Eye (tissue), 1 donor: ENCODE measurements around the gene PAIP2B.
"Not testable (repeated sequence)": the region's sequence is repeated elsewhere in the genome, so short reads cannot be mapped to it uniquely, and the experiment has no call there.

Experiments
- DNase-seq: peaks from one replicate; pipeline ENCODE4 v3.0.0-alpha.2; 2015

Gene PAIP2B, protein sequence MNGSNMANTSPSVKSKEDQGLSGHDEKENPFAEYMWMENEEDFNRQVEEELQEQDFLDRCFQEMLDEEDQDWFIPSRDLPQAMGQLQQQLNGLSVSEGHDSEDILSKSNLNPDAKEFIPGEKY

DNA sequence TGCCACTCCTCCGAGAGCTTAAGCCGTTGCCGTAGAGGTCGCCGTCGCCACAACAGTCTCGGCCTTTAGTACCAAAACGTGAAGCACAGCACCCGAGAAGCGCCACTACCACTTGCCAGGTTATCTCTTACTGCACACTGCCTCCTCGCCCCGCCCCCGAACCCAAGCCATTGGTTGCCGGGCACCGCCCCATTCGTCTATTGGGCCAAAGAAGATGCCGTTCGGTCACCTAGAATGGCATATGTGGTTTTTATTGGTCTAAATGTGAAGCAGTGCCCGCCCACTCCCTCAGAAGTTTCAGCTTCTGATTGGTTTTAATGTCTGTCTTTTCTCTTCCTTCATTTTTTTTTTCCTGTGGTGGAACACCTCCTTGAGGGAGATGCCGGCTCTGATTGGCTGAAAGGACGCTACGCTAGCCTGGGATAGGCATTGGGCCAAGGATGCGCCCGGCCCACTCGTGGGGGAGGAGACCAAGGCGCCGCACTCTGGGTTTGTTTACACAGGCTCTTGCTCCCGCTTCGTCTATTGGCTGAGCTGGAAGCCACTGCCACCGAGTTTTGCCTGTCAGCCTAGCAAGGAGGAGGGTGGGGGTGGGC lies at the start of gene PAIP2B:
Gene PAIP2B (minus strand): TSS at position 139 of the 596 bp plus-strand sequence. CDS start 24,514 bp downstream, outside the sequence.
- DNase-seq = peak; percentile 100

GRCh38 chr2:71275939-71276310 lies 49.0 kb upstream of the PAIP2B start:
- no peak for DNase-seq

DNA sequence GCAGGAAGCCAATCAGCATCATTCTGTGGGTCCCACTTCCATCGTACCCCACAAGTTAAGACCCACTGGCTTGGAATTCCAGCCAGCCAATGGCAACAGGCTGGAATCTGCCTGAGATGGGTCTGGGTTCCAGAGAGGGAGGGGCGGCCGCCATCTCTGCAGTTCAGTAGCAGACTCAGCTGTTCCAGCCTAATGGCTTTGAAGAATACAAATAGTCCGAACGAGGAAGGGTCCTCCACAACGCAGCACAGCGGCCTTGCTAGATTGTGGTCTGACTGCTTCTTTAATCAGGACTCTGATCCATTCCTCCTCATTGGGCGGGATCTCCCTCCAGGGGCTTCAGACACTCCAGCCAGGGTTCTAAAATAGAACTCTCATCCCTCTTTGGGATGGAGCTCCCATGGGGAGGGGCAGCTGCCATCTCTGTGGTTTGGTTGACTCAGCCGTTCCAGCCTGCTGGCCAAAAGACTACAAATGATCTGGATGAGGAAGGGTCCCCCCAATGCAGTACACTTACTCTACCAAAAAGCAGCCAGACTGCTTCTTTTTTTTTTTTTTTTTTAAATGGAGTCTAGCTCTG lies 42.7 kb upstream of the PAIP2B start:
- DNase-seq = no peak

DNA sequence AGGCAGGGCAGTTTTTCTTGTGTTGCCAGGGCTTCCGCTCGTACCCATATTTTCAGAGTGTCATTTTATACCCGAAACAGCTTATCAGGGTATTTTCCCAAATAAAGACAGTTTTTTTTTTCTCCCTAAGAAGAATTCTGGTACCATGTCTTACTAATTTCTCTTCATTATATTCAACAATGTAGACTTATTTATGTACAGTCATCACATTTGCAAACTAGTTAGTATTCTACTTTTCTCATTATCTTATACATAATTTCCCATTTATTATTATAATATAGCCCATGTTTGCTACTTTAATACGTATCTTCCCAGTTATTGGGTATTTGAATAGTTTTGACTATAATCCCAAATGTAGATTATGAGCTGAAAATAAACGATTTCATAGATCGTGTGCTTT lies 36.5 kb upstream of the PAIP2B start:
- no peak for DNase-seq

DNA sequence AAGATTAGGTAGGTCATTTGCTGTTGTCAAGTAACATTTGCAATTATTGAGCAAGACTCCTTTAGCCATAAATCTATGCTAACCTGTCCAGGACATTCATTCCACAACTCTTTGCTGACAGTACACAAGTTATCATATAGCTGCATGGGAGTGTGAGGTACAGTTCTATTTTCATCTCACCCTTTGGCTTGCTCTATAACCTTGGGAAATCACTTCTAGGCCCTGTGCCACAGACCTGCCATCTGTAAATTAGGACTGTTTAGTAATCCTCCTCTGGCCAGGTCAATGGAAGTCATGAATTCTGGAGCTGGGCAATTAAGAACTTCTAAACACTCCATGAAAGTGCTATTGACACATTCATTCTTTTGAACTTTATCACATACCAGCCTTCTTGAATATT lies 34.6 kb upstream of the PAIP2B start:
- no peak for DNase-seq

GRCh38 chr2:71256421-71256820 lies 29.5 kb upstream of the PAIP2B start:
- no peak for DNase-seq

- no peak for DNase-seq
Observed at GRCh38 chr2:71254776-71255175, 27.9 kb upstream of the PAIP2B start.

DNA sequence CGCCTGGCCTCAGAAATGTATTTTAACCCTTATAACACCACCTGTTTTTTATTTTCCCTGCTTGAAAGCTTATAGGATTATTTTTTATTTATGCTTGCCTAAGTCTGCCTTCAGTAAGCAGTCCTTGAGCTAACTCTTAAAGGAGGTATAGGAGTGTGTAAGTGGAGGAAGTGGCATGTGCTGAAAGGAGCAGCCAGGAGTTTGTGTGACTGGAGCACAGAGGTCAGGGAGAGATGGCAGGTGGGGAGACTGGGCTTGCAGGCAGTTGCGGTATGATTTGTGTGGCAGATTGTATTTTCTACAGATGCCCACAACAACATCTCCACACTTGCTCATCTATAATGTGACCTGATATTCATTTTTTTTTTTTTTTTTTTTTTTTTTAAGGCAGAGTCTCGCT lies 27.2 kb upstream of the PAIP2B start:
- DNase-seq = no peak

DNA sequence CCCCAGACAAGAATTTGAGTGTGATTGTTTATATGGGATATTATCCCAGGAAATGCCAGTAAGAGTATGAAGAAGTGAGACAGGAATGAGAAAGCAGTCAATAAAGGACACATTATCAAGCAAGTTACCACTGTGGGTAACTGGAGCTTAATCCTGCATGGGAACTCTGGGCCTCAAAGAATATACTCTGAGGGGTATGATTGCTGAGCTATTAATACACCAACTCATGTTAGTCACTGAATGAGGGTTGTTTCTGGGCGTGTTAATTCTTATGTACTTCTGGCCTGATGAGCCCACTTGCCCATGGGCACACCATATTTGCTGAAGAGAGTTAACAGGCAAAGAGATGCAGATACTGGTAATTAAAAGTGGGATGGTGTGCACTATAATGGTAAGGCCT lies 26.6 kb upstream of the PAIP2B start:
- DNase-seq = no peak

GRCh38 chr2:71252862-71253261 lies 26.0 kb upstream of the PAIP2B start:
- DNase-seq = no peak

- DNase-seq = no peak
Observed at GRCh38 chr2:71250935-71251334, 24.0 kb upstream of the PAIP2B start.

DNA sequence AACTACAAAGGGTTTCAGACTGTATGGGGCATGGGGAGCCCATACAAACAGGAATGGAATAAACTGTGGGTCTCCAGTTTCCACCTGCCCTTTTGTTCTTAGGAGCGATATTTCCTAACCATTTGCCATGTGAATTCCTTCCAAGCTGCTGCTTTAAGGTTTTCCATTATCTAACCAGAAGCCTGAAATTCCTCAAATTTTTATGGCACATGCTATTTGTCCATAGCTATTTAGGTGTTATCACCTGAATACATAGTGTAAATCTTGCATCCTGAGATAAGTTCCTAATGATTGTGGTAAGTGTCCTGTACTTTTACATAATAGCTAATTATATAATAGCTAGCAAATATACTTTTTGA lies 17.4 kb upstream of the PAIP2B start:
- no peak for DNase-seq

- no peak for DNase-seq
Observed at GRCh38 chr2:71243634-71244301, 16.9 kb upstream of the PAIP2B start.

DNA sequence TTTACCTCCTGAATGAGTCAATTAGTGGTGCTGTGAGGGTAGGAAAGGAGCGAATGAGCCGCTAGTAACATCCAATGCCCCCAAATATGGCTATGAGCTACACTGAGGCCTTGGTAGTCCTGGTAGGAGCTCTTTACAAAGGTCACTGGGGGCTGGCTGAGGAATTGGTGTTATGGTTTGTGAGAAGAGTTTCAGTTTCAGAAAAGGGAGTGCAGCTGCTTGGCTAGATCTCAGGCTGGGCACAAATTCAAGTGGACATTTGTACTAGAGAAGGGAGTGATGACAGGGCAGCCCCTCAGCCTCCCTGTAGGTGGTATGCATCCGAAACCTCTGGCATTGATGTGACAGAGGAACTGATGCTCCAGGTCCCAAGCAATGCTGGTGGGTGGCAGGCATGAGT lies 13.9 kb upstream of the PAIP2B start:
- DNase-seq = no peak

GRCh38 chr2:71238089-71238488 lies 11.2 kb upstream of the PAIP2B start:
- no peak for DNase-seq

DNA sequence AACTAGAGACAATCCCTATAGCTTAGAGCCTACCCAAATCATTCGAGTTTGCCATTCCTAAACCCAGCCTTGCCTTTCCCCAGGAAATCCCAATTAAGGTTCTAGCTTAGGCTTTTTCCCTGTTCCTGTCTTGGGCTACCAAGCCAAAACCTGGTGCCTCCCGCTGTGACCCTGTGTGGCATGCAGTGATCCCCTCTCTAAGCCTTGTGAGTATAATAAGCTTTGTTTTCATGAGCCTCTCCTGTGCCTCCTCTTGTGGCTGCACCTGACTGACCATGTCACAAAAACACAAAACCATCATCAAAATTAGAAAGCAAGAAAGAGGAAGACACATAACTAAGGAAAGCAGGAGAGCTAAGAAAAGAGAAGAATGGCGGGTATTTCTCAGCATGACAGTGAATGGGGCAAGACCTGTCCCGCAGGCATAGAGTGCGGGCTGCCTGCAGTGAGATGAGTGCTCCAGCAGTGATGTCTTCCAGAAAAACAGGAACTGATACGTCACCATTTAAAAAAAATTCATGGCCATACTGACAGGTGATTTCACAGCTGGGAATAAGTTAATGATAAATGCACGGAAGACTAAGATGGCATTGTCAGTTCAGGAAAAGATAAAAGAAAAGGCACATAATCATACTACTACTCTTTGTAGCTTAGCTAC lies 9.2 kb upstream of the PAIP2B start:
- DNase-seq = no peak

- not testable (repeated sequence) for DNase-seq
Observed at GRCh38 chr2:71233072-71233471, 6.2 kb upstream of the PAIP2B start.

DNA sequence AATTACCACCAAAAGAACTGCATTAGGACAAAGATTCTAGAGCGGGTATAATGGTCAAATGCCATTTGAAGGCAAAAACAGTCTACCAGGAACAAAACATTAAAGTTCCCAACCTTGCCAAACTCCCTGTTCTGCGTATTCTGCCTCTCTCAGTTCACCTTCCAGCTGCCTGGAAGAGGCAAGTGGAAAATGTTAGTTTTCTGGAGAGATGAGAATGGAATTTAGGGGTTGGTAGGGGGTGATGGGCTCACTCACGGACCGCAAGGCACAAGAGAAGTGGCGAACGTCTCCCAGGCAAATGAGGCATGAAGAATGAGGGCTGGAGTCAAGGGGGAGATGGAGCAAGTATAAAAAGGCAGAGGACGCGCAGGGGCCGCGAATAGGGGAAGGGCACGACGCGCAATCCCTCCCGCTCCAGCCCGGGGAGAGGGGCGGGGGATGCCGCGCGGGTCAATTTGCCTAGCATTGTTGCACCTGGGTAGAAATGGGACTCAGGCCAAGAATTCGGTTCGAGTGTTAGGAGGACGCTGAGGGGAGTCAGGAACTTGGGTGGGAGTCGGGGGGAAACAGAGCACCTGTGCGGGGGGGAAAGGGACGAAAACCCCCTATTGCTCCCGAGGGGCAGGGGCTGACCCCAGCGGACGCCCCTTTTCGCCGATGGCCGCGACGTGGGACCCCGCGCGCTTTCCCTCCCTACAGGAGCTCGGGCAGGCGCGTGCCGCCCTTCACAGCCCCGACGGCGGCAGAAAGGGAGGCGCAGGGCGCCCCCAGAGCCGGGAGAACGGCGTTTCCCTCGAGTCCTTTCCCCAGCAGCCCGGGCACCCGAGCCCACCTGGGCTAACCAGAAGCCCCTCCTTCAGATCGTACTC lies 573 bp downstream of the PAIP2B start:
- DNase-seq = peak; percentile 91

DNA sequence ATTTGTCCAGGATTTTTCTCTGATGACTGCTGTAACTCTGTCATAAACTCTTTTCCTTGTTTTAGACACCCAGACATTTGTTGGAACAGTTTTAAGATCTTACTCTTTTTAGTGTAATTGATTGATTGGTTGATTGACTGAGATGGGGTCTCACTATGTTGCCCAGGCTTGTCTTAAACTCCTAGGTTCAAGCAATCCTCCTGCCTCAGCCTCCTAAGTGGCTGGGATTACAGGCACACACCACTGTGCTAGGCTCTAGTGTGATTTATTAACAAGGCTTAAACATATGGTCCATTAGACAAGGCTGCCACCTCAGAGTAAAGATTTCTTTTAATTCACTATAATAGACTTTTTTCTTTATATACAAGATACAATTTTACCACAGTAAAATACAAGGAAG lies 2.0 kb downstream of the PAIP2B start:
- DNase-seq = no peak

- no peak for DNase-seq
Observed at GRCh38 chr2:71224457-71224856, 2.4 kb downstream of the PAIP2B start.

GRCh38 chr2:71223767-71224333 lies 3.1 kb downstream of the PAIP2B start:
- DNase-seq = peak; percentile 76

GRCh38 chr2:71220743-71221142 lies 6.2 kb downstream of the PAIP2B start:
- DNase-seq = no peak

DNA sequence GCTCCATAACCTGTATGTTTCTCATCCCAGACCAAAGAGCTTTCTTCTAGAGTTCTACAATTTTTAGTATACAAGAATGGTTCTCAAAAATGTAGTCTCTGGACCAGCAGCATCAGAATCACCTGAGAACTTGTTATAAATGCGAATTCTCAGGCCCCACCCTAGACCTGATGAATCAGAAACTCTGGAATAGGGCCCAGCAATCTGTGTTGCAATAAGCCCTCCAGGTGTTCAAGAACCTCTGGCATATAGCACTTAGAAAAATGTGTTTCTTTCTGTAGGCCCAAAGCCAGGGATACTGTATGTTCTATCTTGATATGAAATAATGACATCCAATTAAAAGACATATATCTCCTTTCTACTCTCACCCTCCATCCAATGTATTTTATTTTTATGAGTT lies 10.4 kb downstream of the PAIP2B start:
- DNase-seq = no peak
